Measurements from ENCODE around the gene RHBDL2.

- TF ChIP-seq KLF10 (CRISPR knock-in tag; IDR thresholded peaks at IDR 0.05) (no peak), JUNB (CRISPR knock-in tag; conservative IDR thresholded peaks at IDR 0.05) (no peak), HDGF (IDR thresholded peaks at IDR 0.05) (no peak), CTCF (IDR thresholded peaks at IDR 0.05 in 2 of 3, conservative IDR thresholded peaks at IDR 0.05 in 1 of 3; ENCODE audit: insufficient read depth in 2 of 3, low read depth in 1 of 3, low read length in 3 of 3) (no peak), ZBTB33 (CRISPR knock-in tag; IDR thresholded peaks at IDR 0.05) (no peak), KAT2B (IDR thresholded peaks at IDR 0.05; ENCODE audit: low read depth, low read length) (no peak)
These were observed 32.8 kb downstream of the RHBDL2 start for GRCh38 chr1:38908821-38909220.

Data from K562 (cell line).